ENCODE results near the gene NMRAL1.
A peak's percentile ranks its signal among the peaks of the same experiment; 100 is the strongest.

The NMRAL1 gene

DNA sequence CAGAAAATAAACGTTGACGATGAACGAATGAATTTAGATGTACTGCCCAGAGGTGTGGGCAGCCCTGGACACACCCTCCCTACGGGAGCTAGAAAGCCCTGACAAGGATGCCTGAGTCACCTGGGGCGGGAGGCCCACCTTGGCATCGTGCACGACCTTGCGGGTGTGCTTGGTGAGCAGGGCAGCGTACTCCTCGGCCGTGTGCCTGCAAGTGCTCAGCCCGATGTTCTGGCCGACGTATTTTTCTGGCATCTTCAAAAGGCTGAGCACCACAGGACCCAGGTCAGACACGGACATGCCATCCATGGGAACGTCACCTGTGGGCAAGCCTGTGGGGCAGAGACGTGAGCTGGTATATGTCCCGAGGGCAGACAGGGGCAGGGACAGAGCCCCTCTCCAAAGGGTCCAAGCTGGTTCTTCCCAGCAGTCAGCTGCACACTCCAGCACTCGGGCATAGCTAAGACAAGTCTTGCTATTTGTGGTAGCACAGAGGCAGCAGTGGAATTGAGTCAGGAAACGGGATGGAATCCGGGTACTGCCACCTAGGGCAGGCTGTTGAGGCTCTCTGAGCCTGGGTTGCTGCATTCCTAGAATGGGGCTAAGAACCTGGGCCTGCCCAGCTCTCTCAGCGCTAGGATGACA is 10.8 kb downstream of the NMRAL1 start:
- no peak for DNase-seq

DNA sequence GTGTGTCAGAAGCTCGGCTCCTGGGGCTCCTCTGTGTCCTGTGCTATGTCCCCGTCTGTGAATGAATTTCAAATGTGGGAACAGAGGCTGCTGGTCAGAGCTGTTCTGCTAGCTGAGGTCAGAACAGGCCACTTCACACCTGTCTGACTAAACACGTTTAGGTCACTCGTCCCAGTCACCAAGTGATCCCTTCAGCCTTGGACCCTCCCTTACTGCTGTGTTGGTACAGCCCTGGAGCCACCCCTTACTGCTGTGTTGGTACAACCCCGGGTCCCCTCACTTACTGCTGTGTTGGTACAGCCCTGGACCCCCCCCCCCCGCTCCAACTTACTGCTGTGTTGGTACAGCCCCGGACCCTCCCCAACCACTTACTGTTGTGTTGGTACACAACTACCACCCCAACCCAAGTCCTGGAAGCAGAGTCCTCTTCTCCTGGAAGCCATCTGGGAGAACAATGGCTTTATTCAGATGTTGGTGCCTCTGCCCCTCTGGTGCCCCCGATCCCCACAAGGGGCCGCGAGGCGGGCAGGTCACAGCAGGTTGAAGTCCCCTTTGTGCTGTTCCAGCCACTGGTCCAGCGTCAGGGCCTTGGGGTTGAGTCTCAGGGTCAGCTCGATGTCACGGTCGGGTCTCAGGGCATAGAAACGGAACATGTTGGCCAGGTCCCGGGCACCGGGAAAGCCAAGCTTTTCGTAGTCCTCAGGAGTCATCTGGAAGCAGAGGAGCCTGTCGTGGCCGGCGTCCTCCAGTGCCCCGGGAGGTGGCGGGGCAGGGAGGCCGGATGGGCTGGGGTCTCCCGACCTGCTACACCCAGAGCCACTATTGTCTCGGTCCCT is 13.0 kb downstream of the NMRAL1 start:
- no peak for DNase-seq

DNA sequence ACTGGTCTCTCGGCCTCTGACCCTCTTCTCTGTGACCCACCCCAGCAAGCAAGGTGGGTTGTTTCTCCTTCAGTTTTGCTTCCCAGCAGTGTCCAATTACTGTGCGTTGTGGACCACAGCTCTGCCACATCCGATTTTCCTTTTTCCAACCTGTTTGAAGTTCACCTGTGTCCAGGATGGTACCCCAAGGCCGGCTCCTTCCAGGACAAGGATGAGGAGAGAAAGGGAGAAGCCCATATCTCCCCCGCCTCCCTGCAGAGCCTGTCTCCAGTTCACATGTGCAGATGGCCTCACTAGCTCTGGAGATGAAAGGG is 13.5 kb downstream of the NMRAL1 start:
- no peak for DNase-seq

DNA sequence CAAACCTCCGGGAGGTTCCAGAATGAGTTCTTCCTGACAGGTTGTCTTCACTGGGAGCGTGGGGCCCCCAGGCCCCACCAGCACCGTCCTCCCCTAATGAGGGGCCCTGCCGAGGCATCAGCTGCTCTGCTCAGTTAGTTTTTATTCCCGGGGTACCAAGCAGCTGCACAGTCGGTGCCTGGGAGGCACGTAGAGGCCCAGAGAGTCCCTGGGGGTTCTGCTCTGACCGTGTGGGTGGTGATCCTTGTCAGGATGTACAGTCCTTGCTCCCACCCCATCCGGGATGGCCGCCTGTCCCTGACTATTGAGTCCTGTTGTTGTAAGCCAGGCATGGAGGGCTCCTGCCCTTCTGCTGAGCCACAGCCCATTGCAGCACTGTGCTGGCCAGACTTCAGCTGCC is 18.5 kb downstream of the NMRAL1 start:
- DNase-seq = no peak

DNA sequence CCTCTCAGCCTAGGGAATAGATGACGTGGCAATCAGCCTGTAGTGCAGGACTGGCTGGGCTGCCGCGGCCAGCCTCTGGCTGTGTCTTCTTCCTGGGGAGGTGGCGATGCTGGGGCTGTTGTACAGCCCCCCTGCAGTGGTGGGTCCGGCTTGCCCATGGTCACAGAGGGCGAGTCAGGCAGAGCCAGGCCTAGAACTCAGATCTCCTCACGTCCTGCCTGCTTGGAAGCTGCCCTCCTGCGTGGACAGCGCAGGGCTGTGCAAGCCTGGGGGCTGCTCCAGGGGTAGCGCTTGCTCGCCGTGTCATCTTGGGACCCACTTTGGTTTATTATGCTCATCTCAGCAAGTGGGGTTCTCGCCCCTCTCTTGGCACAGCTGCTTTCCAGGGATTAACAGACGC is 19.3 kb downstream of the NMRAL1 start:
- DNase-seq = no peak

DNA sequence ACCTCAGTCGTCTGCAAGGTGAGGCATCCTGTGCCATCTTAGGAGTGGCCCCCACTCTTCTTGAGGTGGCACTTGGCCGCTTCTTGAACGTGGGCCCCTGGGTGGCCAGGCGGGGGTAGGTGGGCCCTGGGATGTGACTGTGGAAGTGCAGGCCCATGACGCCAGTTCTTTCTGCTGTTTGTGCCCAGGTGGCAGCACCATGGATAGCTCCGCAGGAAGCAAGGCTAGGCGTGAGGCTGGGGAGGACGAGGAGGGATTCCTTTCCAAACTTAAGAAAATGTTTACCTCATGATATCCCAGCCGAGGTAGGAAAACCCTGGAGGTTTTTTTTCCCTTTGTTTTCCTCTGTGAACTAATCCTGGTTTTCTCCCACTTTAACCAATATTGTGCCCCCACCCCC is 19.8 kb downstream of the NMRAL1 start:
- no peak for DNase-seq

DNA sequence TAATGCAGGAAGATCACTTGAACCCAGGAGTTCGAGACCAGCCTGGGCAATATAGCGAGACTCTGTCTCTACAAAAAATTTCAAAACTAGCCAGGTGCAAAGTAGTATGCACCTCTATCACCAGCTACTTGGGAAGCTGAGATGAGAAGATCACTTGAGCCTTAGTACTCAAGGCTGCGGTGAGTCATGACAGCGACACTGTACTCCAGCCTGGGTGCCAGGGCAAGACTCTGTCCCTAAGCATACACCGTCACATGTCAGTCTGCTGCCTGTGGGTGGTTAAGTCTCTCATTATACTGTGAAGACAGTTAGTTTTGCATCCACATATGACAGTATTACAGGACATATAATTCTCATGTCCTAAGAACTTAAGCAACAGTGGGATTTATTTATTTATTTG is 21.8 kb downstream of the NMRAL1 start:
- DNase-seq = no peak

DNA sequence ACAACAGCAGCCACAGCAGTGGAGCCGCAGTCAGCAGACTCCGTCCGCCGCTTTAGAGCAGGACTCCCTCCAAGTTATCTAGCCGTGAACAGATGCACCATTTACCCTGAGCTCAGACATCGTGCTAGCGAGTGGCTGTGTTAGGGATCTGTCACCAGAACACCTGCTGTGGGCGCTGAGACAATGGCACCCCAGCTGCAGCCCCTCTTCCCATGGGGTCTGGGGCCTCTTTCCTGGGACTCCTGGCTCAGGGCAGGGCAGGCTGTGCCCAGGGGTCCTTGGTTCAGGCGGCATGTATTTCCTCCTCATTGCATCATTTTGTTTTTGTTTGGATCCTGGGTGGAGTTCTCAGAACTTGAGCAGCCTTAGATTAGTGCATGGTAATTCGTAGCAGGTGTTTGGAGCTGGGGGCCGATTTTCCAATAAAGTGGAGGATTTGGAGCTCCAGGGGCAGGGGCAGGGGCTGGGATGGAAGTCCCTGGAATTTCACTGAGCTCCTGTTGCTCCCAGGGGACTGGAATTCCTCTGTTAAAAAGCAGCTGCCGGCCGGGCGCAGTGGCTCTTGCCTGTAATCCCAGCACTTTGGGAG is 23.4 kb downstream of the NMRAL1 start:
- DNase-seq = no peak

DNA sequence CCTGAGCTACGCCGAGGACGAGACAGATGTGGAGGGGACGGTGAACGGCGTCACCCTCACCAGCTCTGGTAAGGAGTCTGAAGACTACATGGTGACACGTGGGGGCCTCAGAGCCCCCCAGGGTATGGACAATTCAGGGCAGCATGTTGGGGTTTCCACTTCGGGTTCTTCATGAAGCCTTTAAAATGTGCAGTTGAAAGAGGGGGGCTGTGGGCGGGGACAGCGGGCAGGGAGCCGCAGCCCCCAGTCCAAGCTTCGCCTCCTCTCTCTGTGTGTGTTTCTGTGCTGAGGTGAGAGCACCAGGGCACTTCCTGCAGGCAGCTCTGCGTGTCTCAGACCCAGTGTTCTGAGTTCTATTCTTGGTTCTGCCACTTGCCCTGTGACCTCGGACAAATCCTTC is 24.0 kb downstream of the NMRAL1 start:
- no peak for DNase-seq

DNA sequence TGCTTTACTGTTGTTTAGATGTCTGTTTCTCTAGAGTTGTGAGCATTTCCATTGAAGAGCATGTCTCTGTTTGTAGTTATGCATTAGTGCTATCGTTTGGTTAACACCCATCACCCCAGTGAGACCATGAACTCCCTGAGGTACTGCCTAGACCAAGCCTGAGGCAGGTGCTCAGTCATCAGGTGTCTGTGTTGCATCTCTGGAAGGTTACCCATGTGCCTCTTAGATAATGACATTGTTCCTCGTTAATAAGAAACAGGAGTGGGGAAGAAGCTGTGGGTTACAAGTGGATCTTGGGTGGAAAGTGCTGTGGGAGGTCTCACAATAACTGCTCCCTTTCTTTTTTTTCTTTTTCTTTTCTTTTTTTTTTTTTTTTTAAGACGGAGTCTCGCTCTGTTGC is 30.4 kb downstream of the NMRAL1 start:
- no peak for DNase-seq

DNA sequence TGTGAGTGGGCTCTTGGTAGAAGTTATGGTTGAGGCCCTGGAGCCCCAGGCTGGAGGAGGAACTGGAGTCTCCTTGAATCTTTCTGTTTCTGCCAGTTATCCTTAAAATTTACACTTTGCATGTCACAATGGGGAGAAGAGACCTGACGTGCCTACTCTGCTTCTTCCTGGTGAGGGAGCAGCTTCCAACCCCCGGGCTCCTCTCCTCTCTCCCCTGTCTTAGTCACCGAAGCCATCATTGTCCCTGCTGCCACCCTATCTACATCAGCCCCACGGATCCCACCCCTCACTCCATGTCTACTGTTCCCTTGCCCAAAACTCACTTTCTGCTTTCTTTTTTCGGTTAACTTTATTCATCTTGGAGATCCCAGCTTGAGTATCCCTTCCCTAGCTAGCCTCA is 31.2 kb downstream of the NMRAL1 start:
- no peak for DNase-seq

DNA sequence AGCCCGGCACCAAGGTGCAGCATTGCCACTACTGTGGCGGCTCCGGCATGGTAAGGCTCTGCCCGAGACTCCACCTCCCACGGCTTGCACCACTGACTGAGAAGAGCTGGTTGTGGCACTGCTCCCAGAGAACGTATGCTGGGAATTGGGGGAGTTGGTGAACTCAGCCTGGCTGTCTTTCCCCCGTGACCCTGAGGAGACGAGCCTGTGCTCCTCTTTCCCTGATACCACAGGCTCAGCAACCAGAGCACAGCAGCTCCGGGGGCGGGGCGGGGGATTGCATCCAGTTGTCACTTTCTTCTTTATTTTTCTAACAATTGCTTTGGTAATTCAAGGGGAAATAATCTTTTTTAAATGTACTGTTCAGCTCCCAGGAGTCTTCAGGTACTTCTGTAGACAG is 32.1 kb downstream of the NMRAL1 start:
- DNase-seq = no peak

DNA sequence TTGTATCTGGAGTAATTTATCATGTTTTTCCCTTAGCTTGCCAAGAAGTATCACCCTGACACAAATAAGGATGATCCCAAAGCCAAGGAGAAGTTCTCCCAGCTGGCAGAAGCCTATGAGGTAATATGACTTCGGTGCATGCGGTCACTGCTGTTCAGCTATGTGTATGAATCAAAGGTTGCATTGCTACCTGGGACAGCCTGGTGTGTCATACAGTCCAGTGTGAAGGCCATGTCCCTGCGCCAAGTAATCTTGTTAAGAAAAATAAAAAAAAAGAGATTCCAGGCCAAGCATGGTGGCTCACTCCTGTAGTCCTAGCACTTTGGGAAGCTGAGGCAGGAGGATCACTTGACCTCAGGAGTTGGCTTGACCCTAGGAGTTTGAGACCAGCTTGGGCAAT is 37.1 kb downstream of the NMRAL1 start:
- DNase-seq = no peak

DNA sequence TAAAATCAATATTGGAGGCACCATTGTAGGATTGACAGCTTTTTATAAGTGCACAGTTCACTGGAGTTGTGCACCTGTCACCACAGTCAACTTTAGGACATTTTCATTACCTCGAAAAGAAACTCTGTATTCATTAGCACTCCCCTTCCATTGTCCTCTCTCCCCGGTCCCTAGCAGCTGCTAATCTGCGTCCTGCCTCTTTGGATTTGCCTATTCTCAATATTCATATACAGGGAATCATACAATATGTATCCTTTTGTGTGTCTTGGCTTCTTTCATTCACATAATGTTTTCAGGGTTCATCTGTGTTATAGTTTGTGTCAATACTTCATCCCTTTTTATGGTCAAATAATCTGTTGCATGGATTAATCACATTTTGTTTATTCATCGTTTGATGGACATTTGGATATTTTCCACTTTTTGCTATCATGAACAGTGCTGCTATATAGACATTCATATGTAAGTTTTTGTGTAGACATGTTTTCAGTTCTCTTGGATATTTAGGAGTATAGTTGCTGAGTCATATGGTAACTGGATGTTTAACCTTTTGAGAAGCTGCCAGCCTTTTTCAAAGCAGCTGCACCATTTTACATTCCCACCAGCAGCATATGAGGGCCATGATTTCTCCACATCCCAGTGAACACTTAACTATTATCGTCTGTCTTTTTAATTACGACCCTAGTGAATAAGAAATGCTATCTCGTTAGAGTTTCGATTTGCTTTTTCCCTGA is 38.9 kb downstream of the NMRAL1 start:
- no peak for DNase-seq

DNA sequence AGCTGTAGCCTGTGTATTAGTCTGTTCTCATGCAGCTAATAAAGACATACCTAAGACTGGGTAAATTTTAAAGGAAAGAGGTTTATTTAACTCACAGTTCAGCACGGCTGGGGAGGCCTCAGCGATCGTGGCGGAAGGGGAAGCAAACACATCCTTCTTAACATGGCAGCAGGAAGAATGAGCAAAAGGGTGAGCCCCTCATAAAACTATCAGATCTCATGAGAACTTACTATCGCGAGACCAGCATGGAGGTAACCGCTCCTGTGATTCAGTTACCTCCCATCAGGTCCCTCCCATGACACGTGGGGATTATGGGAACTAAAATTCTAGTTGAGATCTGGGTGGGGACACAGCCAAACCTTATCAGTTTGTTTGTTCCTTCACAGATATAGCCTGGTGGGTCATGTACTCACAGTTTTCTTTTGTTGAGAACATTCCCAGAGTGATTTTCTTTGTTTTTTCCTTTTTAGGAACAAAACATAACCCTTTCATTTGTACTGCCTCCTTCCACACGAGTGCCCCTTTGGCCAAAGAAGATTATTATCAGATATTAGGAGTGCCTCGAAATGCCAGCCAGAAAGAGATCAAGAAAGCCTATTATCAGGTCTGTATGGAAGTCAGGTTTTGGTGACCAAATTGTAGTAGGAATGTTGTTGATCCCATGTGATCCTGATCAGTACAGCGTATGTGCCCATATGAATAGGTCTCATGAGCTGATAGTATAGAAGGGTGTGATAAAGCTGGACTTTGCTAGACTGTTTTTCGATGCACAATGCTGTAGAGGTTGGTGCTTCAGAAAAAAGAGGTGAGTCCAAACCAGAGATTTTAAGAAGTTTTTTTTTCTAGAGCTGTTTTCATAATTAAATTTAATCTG is 40.3 kb downstream of the NMRAL1 start:
- DNase-seq = no peak

DNA sequence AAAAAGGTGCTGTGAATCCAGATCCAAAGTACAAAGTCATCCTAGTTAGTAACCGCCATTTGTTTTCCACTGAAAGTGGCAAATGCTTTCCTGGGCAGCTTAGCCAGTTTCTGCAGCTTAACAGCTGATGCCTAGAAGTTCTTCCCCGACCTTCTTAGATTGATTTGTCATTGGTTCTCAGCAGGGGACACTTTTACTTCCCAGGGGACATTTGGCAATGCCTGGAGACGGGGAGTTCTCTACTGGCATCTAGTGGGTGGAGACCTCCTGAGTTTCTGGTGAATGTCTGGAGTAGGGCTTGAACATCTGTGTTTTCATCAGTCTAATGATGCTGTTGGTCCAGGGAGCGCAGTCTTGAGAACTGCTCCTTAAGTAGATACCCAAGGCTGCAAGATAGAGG is 41.2 kb downstream of the NMRAL1 start:
- no peak for DNase-seq

DNA sequence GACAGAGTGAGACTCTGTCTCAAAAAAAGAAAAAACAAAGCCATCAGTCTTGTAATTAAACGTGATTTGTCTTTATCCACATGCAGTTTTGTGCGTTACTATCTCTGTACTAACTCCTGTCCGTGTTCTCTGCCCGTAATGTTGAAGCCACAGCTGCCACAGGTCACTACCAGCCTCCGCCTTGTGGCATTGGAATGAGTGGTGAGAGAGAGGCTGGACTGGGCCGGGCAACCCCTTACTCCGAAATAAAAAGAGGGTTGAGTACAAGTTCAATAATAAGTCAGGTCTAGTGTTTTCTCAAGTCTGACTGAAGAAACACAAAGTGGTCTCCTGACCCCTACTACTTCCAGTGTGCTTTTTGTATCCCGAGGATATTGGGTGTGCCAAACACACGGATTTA is 43.4 kb downstream of the NMRAL1 start:
- no peak for DNase-seq

DNA sequence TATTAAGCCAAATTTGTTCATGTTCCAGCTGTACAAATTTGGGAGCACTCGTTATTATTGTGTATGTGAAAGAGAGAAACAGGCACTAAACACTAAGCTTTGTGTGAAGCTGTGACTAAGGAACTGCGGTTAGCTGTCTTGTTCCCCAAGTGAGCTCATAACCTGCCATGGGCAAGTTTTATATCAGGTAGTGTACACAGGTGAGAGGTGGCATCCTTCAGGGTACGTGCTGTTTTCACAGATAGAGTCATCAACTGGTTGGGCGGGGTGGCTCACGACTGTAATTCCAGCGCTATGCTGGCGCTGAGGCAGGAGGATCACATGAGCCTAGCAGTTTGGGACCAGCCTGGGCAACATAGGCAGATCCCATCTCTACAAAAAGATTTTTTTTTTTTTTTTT is 45.9 kb downstream of the NMRAL1 start:
- DNase-seq = no peak

DNA sequence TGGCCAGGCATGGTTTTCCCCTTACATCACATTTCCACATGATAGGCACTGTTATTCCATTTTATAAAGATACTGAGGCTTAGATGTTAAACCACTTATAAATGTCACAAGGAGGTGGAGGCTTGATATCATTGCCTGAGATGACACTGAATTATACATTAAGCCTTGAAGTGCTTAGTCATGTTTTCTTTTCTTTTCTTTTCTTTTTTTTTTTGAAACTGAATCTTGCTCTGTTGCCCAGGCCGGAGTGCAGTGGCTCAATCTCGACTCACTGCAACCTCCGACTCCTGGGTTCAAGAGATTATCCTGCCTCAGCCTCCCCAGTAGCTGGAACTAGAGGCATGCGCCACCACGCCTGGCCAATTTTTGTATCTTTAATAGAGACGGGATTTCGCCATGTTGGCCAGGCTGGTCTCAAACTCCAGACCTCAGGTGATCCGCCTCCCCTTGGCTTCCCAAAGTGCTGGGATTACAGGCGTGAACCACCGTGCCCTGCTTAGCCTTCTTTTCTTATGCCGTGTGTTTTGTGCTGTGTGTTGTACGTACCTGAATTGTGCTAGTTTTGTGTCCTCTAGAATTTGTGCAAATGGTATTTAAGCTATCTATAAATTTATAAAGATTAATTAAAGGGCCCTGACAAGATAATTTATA is 47.6 kb downstream of the NMRAL1 start:
- DNase-seq = no peak

DNA sequence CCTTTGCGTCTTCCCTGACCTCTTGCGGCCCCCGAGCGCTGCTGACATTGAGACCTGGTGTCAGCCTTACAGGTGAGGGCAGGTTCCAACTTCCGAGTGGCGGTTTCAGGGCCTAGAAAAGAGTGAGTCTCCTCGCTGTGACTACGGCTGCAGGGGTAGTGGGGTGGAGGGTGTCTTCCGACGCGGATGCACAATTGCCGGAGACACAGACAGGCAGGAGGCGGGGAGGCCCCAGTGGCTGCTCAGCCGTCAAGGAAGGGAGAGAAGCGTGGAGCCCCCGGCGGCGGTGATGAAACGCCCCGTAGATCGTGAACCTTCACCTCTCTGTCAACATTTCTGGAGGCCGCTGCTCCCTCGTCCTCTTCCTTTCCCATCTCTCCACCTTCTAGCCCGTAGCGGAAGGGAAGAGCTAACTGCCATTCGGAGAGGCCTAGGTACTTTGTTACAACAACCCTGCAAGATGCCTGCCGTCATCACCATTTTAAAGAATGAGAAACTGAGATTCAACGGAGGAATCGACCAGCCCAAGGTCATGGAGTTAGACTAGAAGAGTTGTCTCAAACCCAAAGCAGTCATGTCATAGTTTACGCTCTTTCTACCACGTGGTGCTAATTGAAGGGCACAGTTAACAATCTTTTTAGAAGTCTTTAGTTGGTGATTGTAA is 48.3 kb downstream of the NMRAL1 start:
- DNase-seq = peak in 2 of 4 experiments; percentile 50 to 56

DNA sequence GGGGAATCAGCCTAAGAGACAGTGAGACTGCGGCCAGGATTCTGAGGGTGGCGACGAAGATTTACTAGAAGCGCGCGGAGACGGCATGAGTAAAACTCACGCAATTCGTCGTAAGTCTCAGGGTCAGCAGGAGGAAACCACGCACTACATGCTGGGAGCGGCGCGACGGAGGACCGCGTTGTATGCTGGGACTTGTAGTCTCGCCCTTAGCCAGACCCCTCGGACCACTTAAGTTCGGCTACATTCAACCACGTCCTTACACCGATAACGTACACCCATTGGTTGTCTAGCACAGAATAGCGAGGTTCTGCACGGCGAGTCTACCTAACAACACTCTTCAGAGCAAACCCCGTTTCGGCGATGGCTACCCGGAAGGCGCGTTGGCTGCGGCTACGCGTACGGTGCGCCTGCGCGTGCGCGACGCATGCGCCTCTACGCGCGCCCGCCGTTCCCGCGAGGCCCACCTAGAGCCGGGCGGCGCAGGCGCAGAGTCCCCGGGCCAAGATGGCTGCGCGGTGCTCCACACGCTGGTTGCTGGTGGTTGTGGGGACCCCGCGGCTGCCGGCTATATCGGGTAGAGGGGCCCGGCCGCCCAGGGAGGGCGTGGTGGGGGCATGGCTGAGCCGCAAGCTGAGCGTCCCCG is 48.9 kb downstream of the NMRAL1 start, which contains the start of gene DNAJA3:
Gene DNAJA3 (plus strand): TSS at position 491 of the 643 bp plus-strand sequence. CDS start 14 bp downstream, at position 505.
- DNase-seq = peak; percentile 85 to 93 (median 89)
